Effector memory CD4-positive, alpha-beta T cell (primary cell): ENCODE measurements around the gene STAC2.

ENCODE experiments used
- DNase-seq, 3 donors: peaks; one replicate each; pipeline ENCODE4 v3.0.0-alpha.2; 2020
- H3K27ac ChIP-seq: 2 replicates; pipeline ENCODE4 v1.7.0; 2013; ENCODE audit warnings: mild to moderate bottlenecking, low read length, moderate library complexity; ENCODE audit not compliant: insufficient read depth, poor library complexity, severe bottlenecking
- H3K27me3 ChIP-seq: replicated peaks from 2 replicates; pipeline ENCODE4 v1.7.0; 2013; ENCODE audit warnings: mild to moderate bottlenecking, low read length; ENCODE audit not compliant: insufficient read depth, control insufficient read depth, poor library complexity, severe bottlenecking
- H3K36me3 ChIP-seq: 2 replicates; pipeline ENCODE4 v1.7.0; 2013; ENCODE audit warnings: mild to moderate bottlenecking, low read length, moderate library complexity; ENCODE audit not compliant: control insufficient read depth, insufficient read depth
- H3K4me1 ChIP-seq: 2 replicates; pipeline ENCODE4 v1.7.0; 2013; ENCODE audit warnings: low read length, mild to moderate bottlenecking; ENCODE audit not compliant: control insufficient read depth, insufficient read depth, poor library complexity, severe bottlenecking
- H3K4me3 ChIP-seq: 2 replicates; pipeline ENCODE4 v1.7.0; 2013; ENCODE audit warnings: low read length, low read depth, mild to moderate bottlenecking; ENCODE audit not compliant: insufficient read depth, poor library complexity, severe bottlenecking
- H3K9me3 ChIP-seq: 2 replicates; pipeline ENCODE4 v1.7.0; 2013; ENCODE audit warnings: mild to moderate bottlenecking, low read length, moderate library complexity; ENCODE audit not compliant: control insufficient read depth

STAC2 gene

DNA sequence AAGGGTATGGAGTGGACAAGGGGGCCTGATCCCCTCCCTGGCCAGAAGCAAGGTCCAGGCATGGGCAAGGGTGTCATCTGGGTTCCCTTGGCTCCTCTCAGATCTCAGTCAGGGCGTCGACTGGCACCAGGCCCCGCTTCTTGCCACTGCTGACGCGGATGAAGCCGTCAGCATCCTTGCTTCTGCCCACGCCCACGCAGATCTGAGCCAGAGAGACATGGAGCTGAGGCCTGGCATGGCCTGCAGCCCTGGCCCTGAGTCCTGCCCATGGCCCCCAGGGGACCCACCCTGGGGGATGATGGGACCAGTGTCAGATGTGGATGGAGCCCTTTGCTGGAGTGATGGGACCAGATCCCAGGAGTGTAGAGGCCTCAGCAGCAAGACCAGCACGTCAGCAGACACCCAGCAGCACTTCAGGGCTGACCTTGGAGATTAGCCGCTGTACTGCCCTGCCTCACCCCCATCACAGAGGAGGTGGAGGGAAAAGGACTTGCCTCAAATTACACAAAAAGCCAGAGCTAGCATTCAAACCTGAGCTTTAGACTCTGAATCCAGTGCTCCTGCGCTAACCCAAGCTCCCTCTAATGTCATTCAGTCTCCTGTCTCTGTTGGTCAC, 13.4 kb downstream of the STAC2 start:
- peaks cover 20% of the 10 kb centered on the region for H3K4me1 ChIP-seq
- no peak overlapping the region for H3K27ac ChIP-seq
- H3K27me3 ChIP-seq = no peaks in the 10 kb centered on the region

DNA sequence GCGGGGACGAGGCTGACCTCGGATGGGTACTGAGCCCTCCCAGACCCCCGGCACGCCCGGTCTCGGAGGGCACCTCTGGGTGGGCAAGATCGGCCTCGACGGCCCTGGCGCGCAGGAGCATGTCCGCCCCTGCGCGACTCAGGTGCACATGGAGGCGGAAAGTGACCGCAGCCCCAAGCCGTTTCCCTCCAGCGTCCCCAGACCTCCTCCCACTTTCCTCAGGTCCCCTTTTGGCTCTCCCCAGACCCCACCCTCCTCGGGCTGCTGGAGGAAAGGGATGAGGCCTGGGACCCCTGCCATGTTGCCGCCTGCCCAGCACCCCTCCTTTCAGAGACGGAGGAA, 15.7 kb downstream of the STAC2 start:
- Histone ChIP-seq H3K27me3 (no peaks in the 10 kb centered on the region), H3K9me3 (no peaks in the 10 kb centered on the region), H3K36me3 (peaks cover 2% of the 10 kb centered on the region), H3K4me1 (peaks cover 20% of the 10 kb centered on the region), H3K27ac (no peak overlapping the region), H3K4me3 (peak overlapping the region; percentile 41)
- DNase-seq = no peak

More for the DNA sequence above, 13.4 kb downstream of the STAC2 start:
- Histone ChIP-seq H3K4me3 (no peak overlapping the region), H3K9me3 (no peaks in the 10 kb centered on the region), H3K36me3 (no peaks in the 10 kb centered on the region)
- no peak for DNase-seq

- H3K27me3 ChIP-seq = no peaks in the 10 kb centered on the region
- H3K4me3 ChIP-seq = peak overlapping the region; percentile 41
- no peak overlapping the region for H3K27ac ChIP-seq
- H3K9me3 ChIP-seq = no peaks in the 10 kb centered on the region
- peaks cover 7% of the 10 kb centered on the region for H3K36me3 ChIP-seq
- DNase-seq = peak; percentile 46 to 57 (median 55)
- H3K4me1 ChIP-seq = peaks cover 20% of the 10 kb centered on the region
These were observed 16.2 kb downstream of the STAC2 start for GRCh38 chr17:39209317-39210092.

DNA sequence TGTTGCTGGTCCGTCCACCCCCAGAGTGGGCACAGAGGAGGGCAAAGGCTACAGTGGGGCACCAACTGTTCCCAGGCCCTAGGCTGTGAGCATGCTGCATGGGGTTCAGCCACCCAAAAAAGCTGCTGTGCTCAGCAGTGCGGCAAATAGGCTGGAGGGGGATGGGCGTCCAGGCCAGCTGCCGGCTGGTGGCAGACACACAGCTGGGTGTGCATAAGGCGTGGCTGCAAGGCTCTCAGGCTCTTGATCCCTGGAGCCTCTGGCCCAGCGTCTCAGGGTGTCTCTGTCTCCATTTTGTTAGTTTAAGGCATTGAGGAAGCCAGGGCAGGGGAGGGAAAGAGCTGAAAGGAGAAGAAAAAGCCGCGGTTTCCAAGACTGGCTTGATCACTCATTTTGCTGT, 16.9 kb downstream of the STAC2 start:
- H3K4me3 ChIP-seq = no peak overlapping the region
- peaks cover 20% of the 10 kb centered on the region for H3K4me1 ChIP-seq
- no peak overlapping the region for H3K27ac ChIP-seq
- no peaks in the 10 kb centered on the region for H3K27me3 ChIP-seq
- DNase-seq = no peak
- H3K9me3 ChIP-seq = no peaks in the 10 kb centered on the region
- peaks cover 13% of the 10 kb centered on the region for H3K36me3 ChIP-seq

GRCh38 chr17:39208136-39208535, 17.6 kb downstream of the STAC2 start:
- Histone ChIP-seq H3K36me3 (peaks cover 20% of the 10 kb centered on the region), H3K4me3 (no peak overlapping the region), H3K27ac (no peak overlapping the region), H3K9me3 (no peaks in the 10 kb centered on the region), H3K4me1 (peaks cover 20% of the 10 kb centered on the region), H3K27me3 (no peaks in the 10 kb centered on the region)
- no peak for DNase-seq

DNA sequence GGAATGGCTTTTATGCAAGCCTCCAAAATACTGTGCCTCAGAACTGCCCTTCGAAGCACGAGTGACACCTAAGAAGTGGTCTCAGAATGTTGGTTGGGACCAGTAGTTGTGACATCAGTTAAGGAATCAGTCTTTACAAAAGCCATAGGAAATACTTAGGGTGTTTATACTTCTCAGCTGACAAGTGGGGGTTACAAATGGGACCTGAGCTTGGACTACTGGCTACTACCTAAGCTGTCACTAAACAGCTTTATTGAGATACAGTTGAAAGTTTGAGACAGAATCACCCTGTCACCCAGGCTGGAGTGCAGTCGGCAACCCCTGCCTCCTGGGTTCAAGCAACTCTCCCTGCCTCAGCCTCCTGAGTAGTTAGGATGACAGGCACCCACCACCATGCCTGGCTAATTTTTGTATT, 20.6 kb downstream of the STAC2 start:
- Histone ChIP-seq H3K4me3 (no peak overlapping the region), H3K36me3 (peaks cover 35% of the 10 kb centered on the region), H3K9me3 (no peaks in the 10 kb centered on the region), H3K27me3 (no peaks in the 10 kb centered on the region), H3K4me1 (peaks cover 38% of the 10 kb centered on the region), H3K27ac (no peak overlapping the region)
- DNase-seq = no peak

DNA sequence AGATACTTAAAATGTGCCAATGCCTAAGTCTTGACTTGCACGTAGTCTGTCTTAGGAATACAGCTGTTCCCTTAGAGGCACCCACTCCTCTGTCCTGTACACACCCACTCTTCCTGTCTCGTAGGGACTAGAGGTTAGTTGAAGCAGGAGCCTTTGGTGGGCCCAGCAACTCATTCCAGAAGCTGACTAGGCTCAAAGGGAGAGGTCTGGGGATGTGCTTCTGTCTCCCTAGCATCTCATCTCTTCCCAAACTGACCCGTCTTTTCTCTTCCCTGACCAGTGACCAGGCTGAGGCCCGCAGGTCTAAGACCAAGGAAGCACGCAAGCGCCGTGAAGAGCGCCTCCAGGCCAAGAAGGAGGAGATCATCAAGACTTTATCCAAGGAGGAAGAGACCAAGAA, 21.5 kb downstream of the STAC2 start:
- Histone ChIP-seq H3K27me3 (no peaks in the 10 kb centered on the region), H3K9me3 (no peaks in the 10 kb centered on the region), H3K27ac (no peak overlapping the region), H3K4me3 (no peak overlapping the region), H3K4me1 (peaks cover 29% of the 10 kb centered on the region), H3K36me3 (peaks cover 35% of the 10 kb centered on the region)
- DNase-seq = no peak

- Histone ChIP-seq H3K4me3 (peak overlapping the region; percentile 70), H3K4me1 (peaks cover 37% of the 10 kb centered on the region), H3K9me3 (no peaks in the 10 kb centered on the region), H3K27me3 (no peaks in the 10 kb centered on the region), H3K36me3 (peaks cover 35% of the 10 kb centered on the region), H3K27ac (peak overlapping the region; percentile 99)
- no peak for DNase-seq
These were observed 24.7 kb downstream of the STAC2 start for GRCh38 chr17:39200957-39201510.

DNA sequence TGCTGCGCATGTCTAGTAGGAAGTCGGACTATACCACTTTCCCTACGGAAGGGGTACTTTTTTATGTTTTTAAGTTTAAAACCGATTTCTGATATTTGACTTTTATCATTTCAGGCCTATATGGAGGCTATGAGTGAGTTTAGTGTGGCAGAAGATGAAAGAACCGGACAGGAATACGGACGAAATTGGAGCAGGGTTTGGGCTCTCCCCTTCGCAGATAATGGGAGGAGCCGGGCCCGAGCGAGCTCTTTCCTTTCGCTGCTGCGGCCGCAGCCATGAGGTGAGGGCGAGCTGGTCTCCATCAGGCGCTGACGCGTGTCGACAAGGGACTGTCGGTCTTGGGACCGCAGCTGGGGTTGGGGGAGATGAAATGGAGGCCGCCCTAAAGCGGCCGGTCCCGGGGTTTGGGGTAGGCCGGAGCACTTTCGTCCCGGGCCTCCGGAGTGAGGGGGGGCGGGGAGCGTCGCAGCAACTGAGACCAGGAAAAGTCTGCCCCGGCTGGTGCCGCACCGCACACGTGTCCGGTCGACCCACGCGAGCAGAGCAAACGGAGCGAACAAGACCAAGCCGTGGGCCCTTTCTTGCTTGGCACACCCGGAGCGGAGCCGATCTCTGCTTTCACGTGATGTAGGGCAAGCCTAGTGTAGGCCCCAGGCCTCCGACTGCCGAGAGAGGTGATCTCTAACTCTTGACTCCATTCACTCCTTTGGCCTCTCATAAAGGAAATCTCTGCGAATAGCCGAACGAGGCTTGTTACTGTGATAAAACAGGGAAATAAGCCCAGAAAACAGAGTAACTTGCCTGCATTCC, 25.5 kb downstream of the STAC2 start, which contains the start of gene RPL19:
Gene RPL19, plus strand, starts transcription at position 214 of the 810 bp plus-strand sequence. Its CDS starts 62 bp downstream, at position 276.
- Histone ChIP-seq H3K4me3 (peak within 1 kb of the TSS; percentile 70), H3K9me3 (no peaks in the 10 kb centered on the region), H3K27ac (peak within 1 kb of the TSS; percentile 99), H3K36me3 (peaks cover 35% of the 10 kb centered on the region), H3K27me3 (no peaks in the 10 kb centered on the region), H3K4me1 (peaks cover 42% of the 10 kb centered on the region)
- DNase-seq = peak; percentile 68 to 74 (median 72)
